Colonic mucosa (tissue), 4 donors: Measurements from ENCODE around the gene PLXNA2. TPM values are rescaled to one million over a fixed set of nuclear protein-coding genes. Genes with fewer than 3 reads are reported as not detected.

Experiments used
- DNase-seq: peaks from one replicate; pipeline ENCODE4 v3.0.0-alpha.2; 2020
- H3K27ac ChIP-seq: fragments of 200-600 bp; one replicate; pipeline ENCODE4 v1.8.0; 2021
- H3K27me3 ChIP-seq: fragments of 200-600 bp; one replicate; pipeline ENCODE4 v1.8.0; 2021
- H3K36me3 ChIP-seq: fragments of 200-600 bp; one replicate; pipeline ENCODE4 v1.8.0; 2021
- H3K4me1 ChIP-seq: fragments of 200-600 bp; one replicate; pipeline ENCODE4 v1.8.0; 2021; ENCODE audit warnings: mild to moderate bottlenecking
- H3K4me3 ChIP-seq: fragments of 200-600 bp; one replicate; pipeline ENCODE4 v1.8.0; 2021
- H3K9ac ChIP-seq, 2 donors: one replicate each; pipeline ENCODE4 v1.7.0; 2013; ENCODE audit warnings: control low read depth in 2 of 2, low read depth in 2 of 2, low read length in 2 of 2
- H3K9me3 ChIP-seq: fragments of 200-600 bp; one replicate; pipeline ENCODE4 v1.8.0; 2021
- intact Hi-C: fragments of 100-400 bp; cut with DNase I; formaldehyde crosslinking; loops from one replicate; pipeline ENCODE4 v1.14.1; 2022
- total RNA-seq, 2 donors: library from RNA; stranded (reverse); fragmentation: NEBNext Ultra II Directional in 1 of 2; extraction: Animal tissue kit (Norgen Biotek cat#: 25700) in 1 of 2; gene quantifications; one replicate each; pipeline ENCODE4 v1.2.1, GENCODE V29; 2021
- TF ChIP-seq, protein P1 (sequence below): fragments of 200-600 bp; IDR thresholded peaks from one replicate; pipeline ENCODE4 v1.8.0; 2022; ENCODE audit warnings: antibody characterized with exemption, mild to moderate bottlenecking
- donor health status: healthy.
- donor health status: DM: no; HTN: no; CAD: no.
- donor health status: DM: no; HTN: no; CAD: no.

PLXNA2 gene
- total RNA-seq, 2 donors from 2014 or later: 46.1 to 81.6 TPM

DNA sequence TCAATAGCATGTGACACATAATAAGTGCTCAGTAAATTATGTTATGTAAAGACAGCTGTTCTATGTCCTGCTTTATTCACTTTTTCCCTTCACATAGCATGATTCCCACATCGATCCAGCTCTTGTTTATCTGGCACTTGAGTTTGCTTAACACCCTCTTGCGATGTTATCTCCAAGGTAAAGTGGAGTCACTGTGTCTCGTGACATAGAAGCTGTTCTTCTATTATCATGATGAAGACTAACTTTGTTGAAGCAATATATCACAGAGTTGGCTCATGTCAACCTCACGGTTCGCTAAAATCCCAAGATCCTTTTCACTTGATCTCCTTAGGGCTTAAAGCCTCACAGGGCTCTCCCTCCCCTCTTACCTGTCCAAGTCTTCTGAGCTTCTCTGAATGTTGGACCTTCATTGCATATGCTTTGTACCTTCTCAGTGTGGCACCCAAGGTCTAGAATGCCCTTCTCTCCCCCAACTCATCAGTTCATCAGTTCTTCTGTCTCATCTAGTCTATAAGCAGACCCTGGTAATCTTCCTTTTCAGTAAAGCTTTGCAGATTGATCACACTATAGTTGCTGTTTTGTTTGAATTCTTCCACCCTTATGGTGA is 38.0 kb downstream of the PLXNA2 start:
- no peaks in the 10 kb centered on the region for H3K9me3 ChIP-seq
- peak overlapping the region; percentile 78 for H3K27ac ChIP-seq
- peaks cover 13% of the 10 kb centered on the region for H3K4me1 ChIP-seq
- no peaks in the 10 kb centered on the region for H3K27me3 ChIP-seq
- TF ChIP-seq, protein P1, sequence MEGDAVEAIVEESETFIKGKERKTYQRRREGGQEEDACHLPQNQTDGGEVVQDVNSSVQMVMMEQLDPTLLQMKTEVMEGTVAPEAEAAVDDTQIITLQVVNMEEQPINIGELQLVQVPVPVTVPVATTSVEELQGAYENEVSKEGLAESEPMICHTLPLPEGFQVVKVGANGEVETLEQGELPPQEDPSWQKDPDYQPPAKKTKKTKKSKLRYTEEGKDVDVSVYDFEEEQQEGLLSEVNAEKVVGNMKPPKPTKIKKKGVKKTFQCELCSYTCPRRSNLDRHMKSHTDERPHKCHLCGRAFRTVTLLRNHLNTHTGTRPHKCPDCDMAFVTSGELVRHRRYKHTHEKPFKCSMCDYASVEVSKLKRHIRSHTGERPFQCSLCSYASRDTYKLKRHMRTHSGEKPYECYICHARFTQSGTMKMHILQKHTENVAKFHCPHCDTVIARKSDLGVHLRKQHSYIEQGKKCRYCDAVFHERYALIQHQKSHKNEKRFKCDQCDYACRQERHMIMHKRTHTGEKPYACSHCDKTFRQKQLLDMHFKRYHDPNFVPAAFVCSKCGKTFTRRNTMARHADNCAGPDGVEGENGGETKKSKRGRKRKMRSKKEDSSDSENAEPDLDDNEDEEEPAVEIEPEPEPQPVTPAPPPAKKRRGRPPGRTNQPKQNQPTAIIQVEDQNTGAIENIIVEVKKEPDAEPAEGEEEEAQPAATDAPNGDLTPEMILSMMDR: no peak
- no peak for DNase-seq
- H3K4me3 ChIP-seq: no peak overlapping the region
- H3K9ac ChIP-seq: no peak overlapping the region
- intact Hi-C loops: no loop called here
- H3K36me3 ChIP-seq: no peaks in the 10 kb centered on the region

DNA sequence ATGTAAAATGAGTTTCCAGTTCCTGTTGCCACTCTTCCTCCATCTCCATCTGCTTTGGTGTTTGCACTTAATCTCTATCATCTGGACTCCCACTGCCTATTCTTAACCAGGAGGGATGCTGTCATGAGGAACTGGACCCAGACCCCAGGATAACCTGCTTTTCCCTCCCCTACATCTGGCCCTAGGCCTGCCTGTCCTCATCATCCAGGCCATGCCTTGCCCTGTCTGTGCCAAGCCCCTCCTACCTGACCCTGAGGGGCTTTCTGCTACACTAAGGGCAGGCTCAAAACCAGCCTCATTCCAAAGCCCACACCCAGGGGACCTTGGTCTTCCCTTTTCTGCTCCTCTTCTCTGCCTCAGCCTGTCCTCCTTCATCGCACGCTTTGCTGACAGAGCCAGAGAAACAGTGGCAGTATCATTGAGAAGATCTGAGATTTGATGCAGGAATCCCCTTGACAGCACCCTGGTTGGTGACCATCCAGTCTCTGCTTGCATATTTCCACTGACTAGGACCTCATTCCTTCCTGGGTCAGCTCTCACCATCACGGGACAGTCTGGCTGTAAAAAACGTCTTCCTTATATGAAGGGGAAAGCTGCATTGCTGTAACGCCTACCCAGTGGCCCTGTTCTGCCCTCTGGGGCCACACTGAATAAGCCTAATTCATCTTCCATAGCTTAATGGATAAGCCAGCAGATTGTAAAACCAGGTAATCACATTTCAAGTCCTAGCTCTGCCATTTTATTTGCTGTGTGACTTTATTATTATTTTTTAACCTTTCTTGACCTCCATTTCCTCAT is 38.8 kb downstream of the PLXNA2 start:
- TF ChIP-seq, protein P1: no peak
- Histone ChIP-seq H3K27ac (peak overlapping the region; percentile 78), H3K4me3 (no peak overlapping the region), H3K4me1 (peaks cover 13% of the 10 kb centered on the region), H3K36me3 (no peaks in the 10 kb centered on the region), H3K9me3 (no peaks in the 10 kb centered on the region), H3K9ac (peak overlapping the region in 1 of 2 donors; percentile 70), H3K27me3 (no peaks in the 10 kb centered on the region)
- intact Hi-C loops: no loop called here
- peak; percentile 70 for DNase-seq

DNA sequence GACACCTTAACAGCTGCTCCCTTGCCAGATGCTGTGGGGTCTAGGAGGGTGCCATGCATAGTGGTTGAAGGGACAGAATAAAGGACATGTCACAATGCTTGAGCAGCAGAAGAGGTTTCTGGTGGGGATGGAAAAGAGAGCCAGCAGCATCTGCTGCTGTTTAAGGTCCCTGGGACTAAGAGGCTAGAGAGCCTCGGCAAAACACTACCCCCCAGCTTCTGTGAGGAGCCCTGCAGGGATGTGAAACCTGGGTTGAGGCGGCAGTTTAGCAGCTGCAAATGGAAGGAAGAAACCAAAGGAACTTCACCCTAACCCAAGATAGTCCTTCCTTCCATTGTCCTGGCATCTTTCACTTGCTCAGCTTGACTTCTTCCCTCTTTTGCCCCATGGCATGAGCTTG is 39.4 kb downstream of the PLXNA2 start:
- Histone ChIP-seq H3K9ac (peak overlapping the region in 1 of 2 donors; percentile 70), H3K9me3 (no peaks in the 10 kb centered on the region), H3K27ac (peak overlapping the region; percentile 78), H3K27me3 (no peaks in the 10 kb centered on the region), H3K36me3 (no peaks in the 10 kb centered on the region), H3K4me3 (no peak overlapping the region), H3K4me1 (peaks cover 13% of the 10 kb centered on the region)
- intact Hi-C loops: loop anchor here (5.0 kb wide), 1 partner anchor 33 kb away; no protein-coding TSS in a partner anchor
- DNase-seq: no peak
- TF ChIP-seq, protein P1: no peak

DNA sequence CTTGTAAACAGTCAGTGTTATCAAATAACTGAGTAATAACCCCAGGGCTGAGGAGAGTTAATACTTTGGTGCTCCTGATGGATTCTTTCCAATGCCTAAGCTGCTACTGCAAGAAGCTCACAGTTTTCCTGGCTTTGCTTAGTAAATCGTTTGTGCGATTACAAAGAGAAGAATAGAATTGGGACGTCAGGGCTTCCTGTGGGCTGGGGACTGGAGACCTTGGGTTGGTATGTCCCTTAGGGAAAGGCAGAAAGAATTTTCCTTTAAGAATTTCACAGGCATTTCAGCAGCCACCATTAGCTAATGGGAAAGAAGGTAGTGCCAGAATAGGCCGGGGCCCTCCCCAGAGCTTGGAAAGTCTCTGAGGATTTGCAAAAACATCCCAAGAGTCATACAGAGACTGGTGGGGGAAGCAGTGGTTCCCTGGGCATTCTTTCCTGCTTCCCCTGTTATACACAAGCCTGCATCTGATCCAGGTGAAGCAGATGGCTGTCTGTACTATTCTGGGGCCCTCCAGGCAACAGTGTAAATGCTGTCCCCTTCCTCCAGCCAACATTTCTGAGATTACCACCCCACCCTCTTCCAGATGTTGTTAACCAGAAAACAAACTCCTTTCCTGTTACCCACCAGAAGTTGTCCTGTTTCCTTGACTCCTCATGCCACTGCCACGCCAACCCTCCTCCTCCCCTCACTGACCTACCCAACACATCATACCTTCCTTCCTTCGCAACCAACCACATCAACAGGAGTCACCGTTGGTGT is 40.2 kb downstream of the PLXNA2 start:
- DNase-seq: no peak
- Histone ChIP-seq H3K27ac (peak overlapping the region; percentile 78), H3K4me1 (peaks cover 13% of the 10 kb centered on the region), H3K4me3 (no peak overlapping the region), H3K9ac (peak overlapping the region in 1 of 2 donors; percentile 78), H3K9me3 (no peaks in the 10 kb centered on the region), H3K27me3 (no peaks in the 10 kb centered on the region), H3K36me3 (no peaks in the 10 kb centered on the region)
- TF ChIP-seq, protein P1: no peak
- intact Hi-C loops: loop anchor here (5.0 kb wide), 1 partner anchor 33 kb away; no protein-coding TSS in a partner anchor

DNA sequence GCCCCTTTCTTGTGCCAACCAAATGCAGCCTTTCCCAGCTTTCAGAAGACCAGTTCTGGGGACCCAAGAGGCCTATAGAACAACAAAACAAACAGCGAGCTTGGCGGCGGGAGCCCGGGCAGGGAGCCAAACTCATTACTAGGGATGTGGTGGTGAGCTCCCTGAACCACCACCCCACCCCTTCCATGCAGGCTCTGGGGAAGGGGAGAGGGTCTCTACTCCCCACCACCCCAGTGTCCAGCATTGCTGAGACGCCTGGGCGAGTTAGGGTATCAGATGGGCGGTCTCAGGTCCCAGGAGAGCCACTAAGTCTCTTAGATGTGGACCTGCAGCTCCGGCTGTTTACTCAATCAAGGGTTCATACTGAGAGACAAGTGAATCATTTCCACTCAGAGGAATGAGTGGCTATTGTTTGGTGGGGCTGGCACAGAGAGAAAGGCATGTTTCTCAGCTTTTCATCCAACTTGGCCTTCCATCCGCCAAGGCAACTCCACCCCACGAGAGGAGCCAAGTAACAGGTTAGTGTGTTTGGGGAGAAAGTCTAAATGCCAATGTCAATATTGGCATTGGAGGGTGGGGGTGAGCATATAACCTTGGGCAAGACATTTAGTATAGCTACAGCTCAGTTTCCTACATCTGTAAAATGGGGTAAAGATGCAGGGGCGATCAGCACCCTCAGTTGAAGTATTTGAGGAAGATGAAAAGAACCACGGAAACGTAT is 40.9 kb downstream of the PLXNA2 start:
- TF ChIP-seq, protein P1: no peak
- Histone ChIP-seq H3K9me3 (no peaks in the 10 kb centered on the region), H3K36me3 (no peaks in the 10 kb centered on the region), H3K9ac (peak overlapping the region in 1 of 2 donors; percentile 78), H3K4me1 (peaks cover 13% of the 10 kb centered on the region), H3K27me3 (no peaks in the 10 kb centered on the region), H3K27ac (peak overlapping the region; percentile 78), H3K4me3 (no peak overlapping the region)
- intact Hi-C loops: loop anchor here (5.0 kb wide), 1 partner anchor 34 kb away; no protein-coding TSS in a partner anchor
- peak; percentile 87 for DNase-seq
